NCI-H1694 (cell line): Measurements from ENCODE around the gene LARP6.
"Not testable (repeated sequence)": the region's sequence is repeated elsewhere in the genome, so short reads cannot be mapped to it uniquely, and the experiment has no call there.

Experiments
- DNase-seq: peaks from one replicate; lab custom pipeline; 2025; lab: John Stamatoyannopoulos, UW

Gene LARP6

DNA sequence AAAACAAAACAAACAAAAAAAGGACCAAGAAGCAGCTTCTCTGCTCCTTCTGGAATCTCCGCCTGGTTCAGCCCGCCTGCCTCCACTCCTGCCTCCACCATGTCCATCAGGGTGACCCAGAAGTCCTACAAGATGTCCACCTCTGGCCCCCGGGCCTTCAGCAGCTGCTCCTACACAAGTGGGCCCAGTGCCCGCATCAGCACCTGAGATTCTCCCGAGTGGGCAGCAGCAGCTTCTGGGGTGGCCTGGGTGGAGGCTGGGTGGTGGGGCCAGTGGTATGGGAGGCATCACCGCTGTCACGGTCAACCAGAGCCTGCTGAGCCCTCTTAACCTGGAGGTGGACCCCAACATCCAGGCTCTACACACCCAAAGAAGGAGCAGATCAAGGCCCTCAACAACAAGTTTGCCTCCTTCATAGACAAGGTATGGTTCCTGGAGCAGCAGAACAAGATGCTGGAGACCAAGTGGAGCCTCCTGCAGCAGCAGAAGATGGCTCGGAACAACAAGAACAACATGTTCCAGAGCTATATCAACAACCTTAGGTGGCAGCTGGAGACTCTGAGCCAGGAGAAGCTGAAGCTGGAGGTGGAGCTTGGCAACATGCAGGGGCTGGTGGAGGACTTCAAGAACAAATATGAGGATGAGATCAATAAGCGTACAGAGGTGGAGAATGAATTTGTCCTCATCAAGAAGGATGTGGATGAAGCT is 4.8 kb upstream of the LARP6 start:
- not testable (repeated sequence) for DNase-seq

DNA sequence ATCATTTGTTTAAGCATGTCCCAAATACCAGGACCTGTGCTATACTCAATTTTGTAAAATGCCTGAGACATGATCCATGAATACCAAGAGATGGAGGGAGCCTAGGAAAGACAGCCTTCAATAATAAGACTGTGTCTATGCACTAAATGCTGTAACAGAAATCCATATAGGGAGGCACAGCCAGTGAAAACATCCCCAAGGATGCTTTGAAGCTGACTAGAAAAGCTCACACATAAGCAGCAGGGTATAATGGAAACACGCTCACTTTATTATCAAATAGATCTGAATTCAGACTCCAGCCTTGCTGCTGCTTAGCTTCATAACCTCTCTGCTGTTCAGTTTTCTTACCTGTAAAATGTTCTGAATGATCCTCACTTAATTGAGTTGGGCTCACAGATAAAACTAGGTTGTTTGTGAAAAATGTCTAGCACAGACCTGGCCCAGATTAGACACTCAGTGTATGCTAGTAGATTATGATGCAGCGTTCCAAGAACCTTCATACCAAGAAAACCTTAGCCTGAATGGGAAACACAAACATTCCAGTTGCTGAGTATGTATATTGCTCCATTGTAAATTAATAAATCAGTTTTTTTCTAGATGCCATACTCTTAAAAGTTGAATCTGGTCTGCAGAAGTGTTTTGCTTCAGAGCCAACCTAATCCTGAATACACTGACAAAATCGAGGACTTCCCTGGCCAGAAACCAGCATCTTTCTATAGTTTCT is 3.8 kb upstream of the LARP6 start:
- no peak for DNase-seq

DNA sequence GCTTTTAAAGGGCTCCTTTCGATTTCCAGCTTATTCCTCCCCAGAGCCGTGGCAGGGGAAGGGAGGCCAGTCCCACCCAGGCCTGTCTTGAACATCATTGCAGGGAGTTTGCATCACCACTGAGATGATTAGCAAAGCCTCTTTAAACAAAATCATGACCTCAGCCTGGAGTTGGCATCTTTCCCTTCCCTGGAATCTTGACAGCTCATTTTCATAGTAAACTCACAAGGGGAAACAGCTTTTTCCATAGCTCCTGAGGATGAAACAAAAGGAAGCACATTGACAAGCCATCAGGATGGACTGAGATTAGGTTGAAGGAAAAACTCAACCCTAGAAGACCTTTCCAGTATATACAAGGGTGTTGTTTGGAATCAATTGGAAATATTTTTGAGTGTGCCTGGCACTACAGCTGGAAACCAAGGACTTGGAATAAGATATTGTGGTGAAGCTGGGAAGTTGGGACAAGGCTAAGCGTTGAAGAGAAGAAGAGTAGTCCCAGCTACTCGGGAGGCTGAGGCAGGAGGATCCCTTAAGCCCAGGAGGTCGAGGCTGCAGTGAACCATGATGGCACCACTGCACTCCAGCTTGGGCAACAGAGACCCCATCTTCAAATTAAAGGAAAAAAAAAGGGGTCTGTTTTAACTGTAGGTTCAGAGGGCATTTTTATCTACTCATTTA is 3.1 kb upstream of the LARP6 start:
- DNase-seq: no peak

GRCh38 chr15:70856177-70856883 is 2.4 kb upstream of the LARP6 start:
- DNase-seq: no peak

DNA sequence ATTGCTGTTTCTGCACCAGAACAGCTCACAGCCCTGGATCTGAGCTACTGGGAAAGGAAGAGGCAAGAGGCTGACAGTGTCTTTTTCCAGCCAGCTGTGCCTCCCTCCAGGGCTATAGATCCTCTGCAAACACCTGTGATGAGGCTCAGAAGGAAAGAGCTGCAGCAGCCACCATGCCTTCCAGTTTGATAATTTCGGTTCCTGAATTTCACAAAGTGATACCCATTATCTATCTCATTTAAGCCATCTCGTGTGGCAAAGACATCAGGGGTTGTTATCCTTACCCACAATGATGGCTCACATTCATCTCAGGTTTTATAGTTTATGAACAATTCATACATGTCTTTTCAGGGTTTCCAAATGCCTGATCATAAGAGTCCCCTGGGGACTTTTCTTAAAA is 1.8 kb upstream of the LARP6 start:
- DNase-seq: no peak

- DNase-seq: no peak
Measured at GRCh38 chr15:70854666-70854976, 664 bp upstream of the LARP6 start.

GRCh38 chr15:70853318-70853972 is 512 bp downstream of the LARP6 start:
- DNase-seq: no peak

DNA sequence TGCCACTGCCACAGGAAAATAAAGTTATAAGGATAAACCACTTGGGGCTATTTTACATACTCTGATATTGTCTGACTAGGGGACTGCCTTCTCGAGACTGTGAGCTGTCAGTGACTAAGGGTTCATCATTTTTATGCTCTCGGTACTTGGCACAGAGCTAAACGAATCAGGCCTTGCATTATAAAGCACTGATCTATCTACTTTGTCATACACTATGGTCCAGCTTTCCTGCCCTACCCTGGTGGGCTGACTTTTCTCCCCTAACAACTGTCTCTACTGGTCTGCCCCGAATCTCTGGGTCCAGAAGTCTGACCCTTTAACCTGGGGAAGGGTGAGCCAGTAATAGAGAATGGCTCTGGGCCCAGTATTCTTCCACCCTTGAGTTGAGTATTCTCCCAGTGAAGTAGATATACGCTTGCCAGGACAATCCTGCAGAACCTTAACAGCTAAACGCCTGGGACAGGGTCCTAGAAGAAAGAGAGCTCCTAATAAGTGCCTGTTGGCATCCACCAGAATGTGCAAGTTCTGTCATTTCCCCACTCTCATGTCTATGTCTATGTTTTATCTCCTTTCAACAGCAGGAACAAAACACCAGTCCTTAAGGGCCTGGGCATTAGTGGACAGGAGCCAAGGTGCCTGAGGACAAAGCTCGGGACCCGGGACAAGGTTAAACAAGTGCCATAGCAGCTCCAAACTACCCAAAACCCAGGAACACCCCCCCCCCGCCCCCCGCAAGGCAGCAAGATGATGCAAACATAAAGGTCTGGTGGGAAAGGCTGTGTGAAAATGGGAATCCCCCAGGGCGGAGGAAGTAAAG is 1.2 kb downstream of the LARP6 start:
- no peak for DNase-seq

DNA sequence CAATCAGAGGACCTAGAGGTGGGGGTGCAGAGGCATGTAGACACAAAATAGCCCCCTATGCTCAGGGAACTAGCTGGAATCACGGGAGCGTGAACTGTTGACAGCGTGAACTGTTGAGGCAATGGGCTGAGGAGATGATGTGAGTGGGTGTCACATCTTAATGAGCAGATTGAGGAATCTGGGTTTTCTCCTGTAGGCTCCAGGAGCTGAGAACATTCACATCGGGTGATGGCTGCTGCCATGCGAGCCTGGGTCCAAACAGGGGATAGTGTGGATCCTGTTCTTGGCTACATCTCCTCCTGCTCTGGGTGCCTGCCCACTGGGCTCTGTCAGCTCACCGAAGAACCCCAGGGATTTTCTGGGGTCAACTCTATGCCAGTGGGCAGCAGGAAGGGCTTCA is 2.1 kb downstream of the LARP6 start:
- DNase-seq: no peak

DNA sequence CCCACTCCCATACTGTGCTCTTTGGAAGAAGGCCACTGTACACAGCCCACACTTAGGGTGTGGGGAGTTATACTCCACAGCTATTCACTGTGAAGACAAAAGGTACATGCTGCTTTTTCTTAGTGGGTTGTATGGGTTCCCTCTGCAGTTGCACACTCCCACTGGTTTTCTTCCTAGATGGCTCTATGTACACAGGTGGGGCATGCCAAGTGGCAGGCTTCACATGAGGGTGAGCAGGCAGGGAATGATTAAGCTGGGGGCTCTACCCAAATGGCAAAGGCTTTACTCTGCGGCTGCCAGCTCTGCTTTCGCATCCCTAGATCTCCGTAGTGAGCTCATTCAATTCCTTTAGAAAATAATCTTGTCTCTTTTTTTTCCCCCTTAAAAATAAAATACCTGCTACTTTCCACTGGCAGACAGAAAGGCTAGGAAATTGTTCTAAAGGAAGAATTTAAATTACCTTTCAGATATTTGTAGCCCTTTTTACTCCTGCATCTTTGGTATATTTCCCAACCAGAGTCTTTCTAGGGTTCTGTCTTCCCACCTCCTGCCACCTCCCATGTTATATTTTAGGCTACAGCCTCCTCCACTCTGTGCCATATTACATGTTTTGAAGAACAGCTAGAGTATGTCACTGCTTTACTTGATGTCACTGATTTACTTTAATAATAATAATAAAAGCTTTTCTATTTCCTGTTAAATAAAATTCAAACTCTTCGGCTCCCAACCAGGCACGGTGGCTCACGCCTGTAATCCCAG is 8.2 kb downstream of the LARP6 start:
- DNase-seq: no peak

DNA sequence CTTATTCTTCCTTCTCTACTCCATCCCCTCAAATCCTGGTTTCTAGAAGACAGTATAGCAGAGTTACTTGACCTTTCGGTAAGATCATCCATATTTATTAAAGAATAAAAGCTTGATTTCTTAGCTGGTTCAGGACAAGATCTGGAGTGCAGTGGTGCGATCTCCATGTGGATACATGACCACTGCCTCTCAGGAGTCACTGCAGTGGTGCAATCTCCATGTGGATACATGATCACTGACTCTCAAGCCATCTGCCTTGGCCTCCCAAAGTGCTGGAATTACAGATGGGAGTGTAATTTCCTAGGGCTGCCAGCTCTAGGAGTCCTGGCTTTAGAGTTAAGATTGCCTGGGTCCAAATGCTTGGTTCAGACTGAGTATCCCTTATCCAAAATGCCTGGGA is 16.5 kb downstream of the LARP6 start:
- no peak for DNase-seq

DNA sequence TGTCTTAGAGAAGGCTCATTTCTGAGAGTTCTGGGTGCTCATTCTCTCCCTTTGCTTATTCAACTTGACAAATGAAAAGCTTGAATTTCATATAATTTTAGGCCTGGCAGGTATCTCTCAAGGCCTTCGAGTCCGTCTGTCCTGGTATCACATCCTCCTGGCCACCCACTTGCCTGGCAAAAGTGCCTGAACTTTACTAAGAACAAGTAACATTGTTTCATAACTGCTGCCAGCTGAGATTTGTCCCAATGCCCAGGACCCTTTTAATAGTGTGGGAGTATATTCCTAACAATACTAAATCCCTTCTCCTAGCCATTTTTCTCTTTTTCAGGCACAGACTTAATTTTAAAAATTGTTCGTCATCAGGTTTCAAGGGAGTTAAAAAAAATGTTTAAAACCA is 18.1 kb downstream of the LARP6 start:
- no peak for DNase-seq

GRCh38 chr15:70835415-70835814 is 18.5 kb downstream of the LARP6 start:
- no peak for DNase-seq

DNA sequence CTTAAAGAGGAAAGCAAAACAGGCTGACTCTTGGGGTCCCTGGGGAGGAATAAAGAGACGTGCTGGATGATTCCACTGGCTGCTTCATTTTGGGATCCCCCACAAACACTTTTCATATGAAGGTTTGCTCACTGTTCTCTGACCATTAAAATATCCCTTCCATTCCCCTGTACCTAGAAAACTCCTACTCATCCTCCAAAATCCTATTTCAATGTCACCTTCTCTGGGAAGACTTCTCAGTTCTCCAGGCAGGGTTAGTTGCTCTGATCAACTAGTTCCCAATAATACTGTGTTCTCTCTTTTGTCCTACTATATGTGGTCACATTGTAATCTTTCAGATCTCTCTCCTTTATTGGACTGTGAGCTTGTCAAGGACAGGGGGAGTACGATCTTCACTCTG is 19.0 kb downstream of the LARP6 start:
- DNase-seq: no peak

- no peak for DNase-seq
Measured at GRCh38 chr15:70833861-70834765, 19.8 kb downstream of the LARP6 start.

- DNase-seq: no peak
Measured at GRCh38 chr15:70833422-70833821, 20.5 kb downstream of the LARP6 start.

GRCh38 chr15:70832176-70832575 is 21.8 kb downstream of the LARP6 start:
- no peak for DNase-seq

DNA sequence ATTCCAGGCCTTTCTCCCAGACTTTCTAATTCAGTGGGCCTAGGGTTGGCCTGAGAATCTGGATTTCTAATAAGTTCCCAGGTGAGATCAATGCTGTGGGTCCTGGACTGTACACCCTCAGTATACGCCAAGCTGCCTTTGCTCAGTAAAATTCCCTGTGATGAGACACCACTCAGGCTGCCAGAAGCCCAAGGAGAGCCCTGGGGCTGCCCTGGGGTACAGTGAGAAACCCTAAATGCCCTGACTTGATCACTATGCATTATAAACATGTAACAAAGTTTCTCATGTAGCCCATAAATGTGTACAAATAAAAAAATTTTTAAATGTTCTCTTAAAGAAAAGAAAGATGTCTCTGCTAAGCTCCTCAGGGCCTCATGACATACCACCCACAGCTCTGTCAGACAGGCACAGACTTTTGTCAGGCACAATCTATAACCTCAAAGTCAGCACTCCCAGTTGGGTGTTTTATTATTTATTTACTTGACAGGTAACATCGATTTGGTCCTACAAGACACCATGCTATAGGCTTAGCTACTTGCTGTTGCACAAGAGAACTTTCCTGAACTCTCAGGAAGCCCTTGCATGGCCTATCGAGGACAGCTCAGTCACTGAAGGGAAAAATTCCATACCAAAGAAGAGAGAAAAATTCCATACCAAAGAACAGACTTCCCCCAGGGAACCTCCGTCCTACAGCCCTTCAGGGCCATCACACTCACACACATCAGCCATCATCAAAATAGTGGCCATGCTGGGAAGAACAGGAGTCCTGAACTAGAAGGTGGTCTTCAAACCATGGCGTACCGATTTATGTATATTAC is 22.7 kb downstream of the LARP6 start:
- DNase-seq: no peak

- DNase-seq: no peak
Measured at GRCh38 chr15:70830615-70831014, 23.3 kb downstream of the LARP6 start.
